HEK293 (cell line): Measurements from ENCODE around the gene GSTT4.
"Not testable (repeated sequence)": the region's sequence is repeated elsewhere in the genome, so short reads cannot be mapped to it uniquely, and the experiment has no call there.

Experiments
- CTCF ChIA-PET: fragments of 350-600 bp; formaldehyde crosslinking; extraction: SDS; loops from one replicate; lab custom pipeline; 2021; ENCODE audit warnings: antibody characterized with exemption; lab: Yijun Ruan, JAX
- POLR2A ChIA-PET: fragments of 300-600 bp; formaldehyde crosslinking; extraction: SDS; loops from one replicate; lab custom pipeline; 2020; ENCODE audit warnings: antibody characterized with exemption, inconsistent platforms; lab: Yijun Ruan, JAX
- H3K27ac ChIP-seq: fragments of 200-500 bp; sonication (Bioruptor generic); 2 replicates; pipeline ENCODE4 v1.5.1; 2014; ENCODE audit warnings: low read depth, low read length, control low read depth, inconsistent platforms; ENCODE audit errors: extremely low read depth
- H3K36me3 ChIP-seq, 2 experiments: fragments of 200-500 bp in 1 of 2; sonication (Bioruptor generic) in 1 of 2; 1 replicate in 1 of 2; 2 replicates in 1 of 2; pipeline ENCODE4 v1.5.1; 2014 to 2017; ENCODE audit warnings: inconsistent platforms in 2 of 2, low read length in 2 of 2; ENCODE audit not compliant: control insufficient read depth in 2 of 2, insufficient read depth in 1 of 2
- H3K4me1 ChIP-seq: fragments of 200-500 bp; sonication (Bioruptor generic); 2 replicates; pipeline ENCODE4 v1.5.1; 2014; ENCODE audit warnings: mild to moderate bottlenecking, low read length, inconsistent platforms; ENCODE audit not compliant: control insufficient read depth, insufficient read depth
- H3K4me3 ChIP-seq: 2 replicates; pipeline ENCODE4 v1.5.1; 2011; ENCODE audit warnings: low read depth, mild to moderate bottlenecking, control low read depth, low read length, moderate library complexity
- H3K9me3 ChIP-seq: fragments of 200-500 bp; sonication (Bioruptor generic); 2 replicates; pipeline ENCODE4 v1.5.1; 2014; ENCODE audit warnings: low read depth, low read length, inconsistent platforms; ENCODE audit not compliant: control insufficient read depth, insufficient read depth
- ZBTB7A ChIP-seq: fragments of 450-650 bp; formaldehyde crosslinking; IDR thresholded peaks from 2 replicates; pipeline ENCODE4 v1.5.1; 2016; ENCODE audit warnings: low read depth, missing biosample characterization, missing genetic modification characterization
- ZNF146 ChIP-seq: fragments of 450-650 bp; formaldehyde crosslinking; IDR thresholded peaks from 2 replicates; pipeline ENCODE4 v1.5.1; 2016; ENCODE audit warnings: missing biosample characterization, missing genetic modification characterization
- ZNF18 ChIP-seq: fragments of 450-650 bp; formaldehyde crosslinking; IDR thresholded peaks from 2 replicates; pipeline ENCODE4 v1.5.1; 2016; ENCODE audit warnings: missing biosample characterization, missing genetic modification characterization
- ZNF184 ChIP-seq: fragments of 450-650 bp; IDR thresholded peaks from 2 replicates; pipeline ENCODE4 v1.5.1; 2018; ENCODE audit warnings: missing biosample characterization, mild to moderate bottlenecking, missing genetic modification characterization
- ZNF221 ChIP-seq: fragments of 450-650 bp; formaldehyde crosslinking; IDR thresholded peaks from 2 replicates; pipeline ENCODE4 v1.5.1; 2017; ENCODE audit warnings: missing biosample characterization, missing genetic modification characterization, borderline replicate concordance
- ZNF324 ChIP-seq: fragments of 450-650 bp; formaldehyde crosslinking; IDR thresholded peaks from 2 replicates; pipeline ENCODE4 v1.5.1; 2016; ENCODE audit warnings: missing biosample characterization, missing genetic modification characterization
- ZNF350 ChIP-seq: fragments of 450-650 bp; formaldehyde crosslinking; IDR thresholded peaks from 2 replicates; pipeline ENCODE4 v1.5.0; 2017; ENCODE audit warnings: missing biosample characterization, mild to moderate bottlenecking, missing genetic modification characterization
- ZNF548 ChIP-seq: fragments of 450-650 bp; formaldehyde crosslinking; IDR thresholded peaks from 2 replicates; pipeline ENCODE4 v1.5.1; 2016; ENCODE audit warnings: missing biosample characterization, missing genetic modification characterization
- ZNF571 ChIP-seq: fragments of 450-650 bp; formaldehyde crosslinking; IDR thresholded peaks from 2 replicates; pipeline ENCODE4 v1.5.0; 2017; ENCODE audit warnings: missing biosample characterization, missing genetic modification characterization
- ZNF658 ChIP-seq: fragments of 450-650 bp; formaldehyde crosslinking; IDR thresholded peaks from 2 replicates; pipeline ENCODE4; 2016; ENCODE audit warnings: missing biosample characterization, missing genetic modification characterization
- ZSCAN30 ChIP-seq: fragments of 450-650 bp; IDR thresholded peaks from 2 replicates; pipeline ENCODE4 v1.5.1; 2018; ENCODE audit warnings: missing biosample characterization, mild to moderate bottlenecking, missing genetic modification characterization, moderate library complexity
- TF ChIP-seq, protein P1 (sequence below): fragments of 450-650 bp; formaldehyde crosslinking; IDR thresholded peaks from 2 replicates; pipeline ENCODE4 v1.5.1; 2016; ENCODE audit warnings: missing biosample characterization, missing genetic modification characterization, borderline replicate concordance
- TF ChIP-seq, protein P2 (sequence below): fragments of 450-650 bp; formaldehyde crosslinking; IDR thresholded peaks from 2 replicates; pipeline ENCODE4 v1.5.1; 2016; ENCODE audit warnings: missing biosample characterization, missing genetic modification characterization
- TF ChIP-seq, protein P3 (sequence below): fragments of 450-650 bp; formaldehyde crosslinking; IDR thresholded peaks from 2 replicates; pipeline ENCODE4 v1.5.1; 2017; ENCODE audit warnings: missing biosample characterization, missing genetic modification characterization
- TF ChIP-seq, protein P4 (sequence below): fragments of 450-650 bp; formaldehyde crosslinking; IDR thresholded peaks from 2 replicates; pipeline ENCODE4 v1.5.1; 2016; ENCODE audit warnings: missing biosample characterization, missing genetic modification characterization
- TF ChIP-seq, protein P5 (sequence below): fragments of 450-650 bp; formaldehyde crosslinking; IDR thresholded peaks from 2 replicates; pipeline ENCODE4 v1.5.1; 2016; ENCODE audit warnings: missing biosample characterization, missing genetic modification characterization, borderline replicate concordance

The GSTT4 gene

DNA sequence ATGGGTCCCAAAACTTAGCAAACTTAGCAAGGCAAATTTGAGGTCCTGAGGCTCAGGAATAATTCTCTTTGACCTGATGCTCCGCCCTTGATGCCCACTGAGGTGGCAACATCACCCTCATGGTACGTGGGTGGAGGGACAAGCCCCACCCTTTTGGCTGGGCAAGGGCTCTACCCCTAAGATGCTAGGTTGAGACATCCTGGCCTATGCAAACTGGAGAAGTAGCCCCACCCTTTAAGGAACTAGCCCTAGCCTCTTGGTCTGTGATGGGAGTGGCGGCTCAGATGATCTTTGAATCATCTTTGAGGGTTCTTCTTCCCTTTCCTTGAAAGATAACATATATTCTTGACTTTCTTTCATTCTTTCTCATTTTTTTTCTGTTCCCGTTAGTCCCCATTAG, 38.7 kb upstream of the GSTT4 start (continued):
- TF ChIP-seq ZNF324 (tag by site-specific recombination) (no peak), ZSCAN30 (no peak), ZBTB7A (no peak), ZNF184 (tag by site-specific recombination) (no peak), ZNF18 (tag by site-specific recombination) (no peak)

- POLR2A ChIA-PET, H3K4me1 ChIP-seq: not testable (repeated sequence)
- peaks cover 27 to 97% of the 10 kb centered on the region in 2 experiments for H3K36me3 ChIP-seq
These were observed 38.2 kb upstream of the GSTT4 start for GRCh38 chr22:24043465-24043864.

GRCh38 chr22:24040946-24041345, 35.7 kb upstream of the GSTT4 start:
- POLR2A ChIA-PET, result no interaction called here
- peaks cover 35 to 87% of the 10 kb centered on the region in 2 experiments for H3K36me3 ChIP-seq
- H3K4me3 ChIP-seq, result no peak overlapping the region
- H3K27ac ChIP-seq, result no peak overlapping the region
- CTCF ChIA-PET, result interaction anchor here (0.9 to 1.3 kb wide), 2 partner anchors 40 to 134 kb away, joined by 3 to 4 read pairs; no protein-coding TSS in a partner anchor
- H3K9me3 ChIP-seq, result no peaks in the 10 kb centered on the region
- no peaks in the 10 kb centered on the region for H3K4me1 ChIP-seq
- TF ChIP-seq ZNF146 (tag by site-specific recombination) (no peak), ZNF571 (tag by site-specific recombination) (no peak), ZNF350 (tag by site-specific recombination) (no peak), ZNF658 (no peak), ZNF221 (tag by site-specific recombination) (no peak), ZNF548 (no peak)
- TF ChIP-seq, protein P1, sequence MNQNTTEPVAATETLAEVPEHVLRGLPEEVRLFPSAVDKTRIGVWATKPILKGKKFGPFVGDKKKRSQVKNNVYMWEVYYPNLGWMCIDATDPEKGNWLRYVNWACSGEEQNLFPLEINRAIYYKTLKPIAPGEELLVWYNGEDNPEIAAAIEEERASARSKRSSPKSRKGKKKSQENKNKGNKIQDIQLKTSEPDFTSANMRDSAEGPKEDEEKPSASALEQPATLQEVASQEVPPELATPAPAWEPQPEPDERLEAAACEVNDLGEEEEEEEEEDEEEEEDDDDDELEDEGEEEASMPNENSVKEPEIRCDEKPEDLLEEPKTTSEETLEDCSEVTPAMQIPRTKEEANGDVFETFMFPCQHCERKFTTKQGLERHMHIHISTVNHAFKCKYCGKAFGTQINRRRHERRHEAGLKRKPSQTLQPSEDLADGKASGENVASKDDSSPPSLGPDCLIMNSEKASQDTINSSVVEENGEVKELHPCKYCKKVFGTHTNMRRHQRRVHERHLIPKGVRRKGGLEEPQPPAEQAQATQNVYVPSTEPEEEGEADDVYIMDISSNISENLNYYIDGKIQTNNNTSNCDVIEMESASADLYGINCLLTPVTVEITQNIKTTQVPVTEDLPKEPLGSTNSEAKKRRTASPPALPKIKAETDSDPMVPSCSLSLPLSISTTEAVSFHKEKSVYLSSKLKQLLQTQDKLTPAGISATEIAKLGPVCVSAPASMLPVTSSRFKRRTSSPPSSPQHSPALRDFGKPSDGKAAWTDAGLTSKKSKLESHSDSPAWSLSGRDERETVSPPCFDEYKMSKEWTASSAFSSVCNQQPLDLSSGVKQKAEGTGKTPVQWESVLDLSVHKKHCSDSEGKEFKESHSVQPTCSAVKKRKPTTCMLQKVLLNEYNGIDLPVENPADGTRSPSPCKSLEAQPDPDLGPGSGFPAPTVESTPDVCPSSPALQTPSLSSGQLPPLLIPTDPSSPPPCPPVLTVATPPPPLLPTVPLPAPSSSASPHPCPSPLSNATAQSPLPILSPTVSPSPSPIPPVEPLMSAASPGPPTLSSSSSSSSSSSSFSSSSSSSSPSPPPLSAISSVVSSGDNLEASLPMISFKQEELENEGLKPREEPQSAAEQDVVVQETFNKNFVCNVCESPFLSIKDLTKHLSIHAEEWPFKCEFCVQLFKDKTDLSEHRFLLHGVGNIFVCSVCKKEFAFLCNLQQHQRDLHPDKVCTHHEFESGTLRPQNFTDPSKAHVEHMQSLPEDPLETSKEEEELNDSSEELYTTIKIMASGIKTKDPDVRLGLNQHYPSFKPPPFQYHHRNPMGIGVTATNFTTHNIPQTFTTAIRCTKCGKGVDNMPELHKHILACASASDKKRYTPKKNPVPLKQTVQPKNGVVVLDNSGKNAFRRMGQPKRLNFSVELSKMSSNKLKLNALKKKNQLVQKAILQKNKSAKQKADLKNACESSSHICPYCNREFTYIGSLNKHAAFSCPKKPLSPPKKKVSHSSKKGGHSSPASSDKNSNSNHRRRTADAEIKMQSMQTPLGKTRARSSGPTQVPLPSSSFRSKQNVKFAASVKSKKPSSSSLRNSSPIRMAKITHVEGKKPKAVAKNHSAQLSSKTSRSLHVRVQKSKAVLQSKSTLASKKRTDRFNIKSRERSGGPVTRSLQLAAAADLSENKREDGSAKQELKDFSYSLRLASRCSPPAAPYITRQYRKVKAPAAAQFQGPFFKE (tag by site-specific recombination), result no peak
- TF ChIP-seq, protein P2, sequence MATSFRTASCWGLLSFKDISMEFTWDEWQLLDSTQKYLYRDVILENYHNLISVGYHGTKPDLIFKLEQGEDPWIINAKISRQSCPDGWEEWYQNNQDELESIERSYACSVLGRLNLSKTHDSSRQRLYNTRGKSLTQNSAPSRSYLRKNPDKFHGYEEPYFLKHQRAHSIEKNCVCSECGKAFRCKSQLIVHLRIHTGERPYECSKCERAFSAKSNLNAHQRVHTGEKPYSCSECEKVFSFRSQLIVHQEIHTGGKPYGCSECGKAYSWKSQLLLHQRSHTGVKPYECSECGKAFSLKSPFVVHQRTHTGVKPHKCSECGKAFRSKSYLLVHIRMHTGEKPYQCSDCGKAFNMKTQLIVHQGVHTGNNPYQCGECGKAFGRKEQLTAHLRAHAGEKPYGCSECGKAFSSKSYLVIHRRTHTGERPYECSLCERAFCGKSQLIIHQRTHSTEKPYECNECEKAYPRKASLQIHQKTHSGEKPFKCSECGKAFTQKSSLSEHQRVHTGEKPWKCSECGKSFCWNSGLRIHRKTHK (tag by site-specific recombination), result no peak
- TF ChIP-seq, protein P3, sequence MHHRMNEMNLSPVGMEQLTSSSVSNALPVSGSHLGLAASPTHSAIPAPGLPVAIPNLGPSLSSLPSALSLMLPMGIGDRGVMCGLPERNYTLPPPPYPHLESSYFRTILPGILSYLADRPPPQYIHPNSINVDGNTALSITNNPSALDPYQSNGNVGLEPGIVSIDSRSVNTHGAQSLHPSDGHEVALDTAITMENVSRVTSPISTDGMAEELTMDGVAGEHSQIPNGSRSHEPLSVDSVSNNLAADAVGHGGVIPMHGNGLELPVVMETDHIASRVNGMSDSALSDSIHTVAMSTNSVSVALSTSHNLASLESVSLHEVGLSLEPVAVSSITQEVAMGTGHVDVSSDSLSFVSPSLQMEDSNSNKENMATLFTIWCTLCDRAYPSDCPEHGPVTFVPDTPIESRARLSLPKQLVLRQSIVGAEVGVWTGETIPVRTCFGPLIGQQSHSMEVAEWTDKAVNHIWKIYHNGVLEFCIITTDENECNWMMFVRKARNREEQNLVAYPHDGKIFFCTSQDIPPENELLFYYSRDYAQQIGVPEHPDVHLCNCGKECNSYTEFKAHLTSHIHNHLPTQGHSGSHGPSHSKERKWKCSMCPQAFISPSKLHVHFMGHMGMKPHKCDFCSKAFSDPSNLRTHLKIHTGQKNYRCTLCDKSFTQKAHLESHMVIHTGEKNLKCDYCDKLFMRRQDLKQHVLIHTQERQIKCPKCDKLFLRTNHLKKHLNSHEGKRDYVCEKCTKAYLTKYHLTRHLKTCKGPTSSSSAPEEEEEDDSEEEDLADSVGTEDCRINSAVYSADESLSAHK (tag by site-specific recombination), result no peak
- TF ChIP-seq, protein P4, sequence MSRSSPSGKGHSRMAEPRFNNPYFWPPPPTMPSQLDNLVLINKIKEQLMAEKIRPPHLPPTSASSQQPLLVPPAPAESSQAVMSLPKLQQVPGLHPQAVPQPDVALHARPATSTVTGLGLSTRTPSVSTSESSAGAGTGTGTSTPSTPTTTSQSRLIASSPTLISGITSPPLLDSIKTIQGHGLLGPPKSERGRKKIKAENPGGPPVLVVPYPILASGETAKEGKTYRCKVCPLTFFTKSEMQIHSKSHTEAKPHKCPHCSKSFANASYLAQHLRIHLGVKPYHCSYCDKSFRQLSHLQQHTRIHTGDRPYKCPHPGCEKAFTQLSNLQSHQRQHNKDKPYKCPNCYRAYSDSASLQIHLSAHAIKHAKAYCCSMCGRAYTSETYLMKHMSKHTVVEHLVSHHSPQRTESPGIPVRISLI (tag by site-specific recombination), result no peak
- TF ChIP-seq, protein P5, sequence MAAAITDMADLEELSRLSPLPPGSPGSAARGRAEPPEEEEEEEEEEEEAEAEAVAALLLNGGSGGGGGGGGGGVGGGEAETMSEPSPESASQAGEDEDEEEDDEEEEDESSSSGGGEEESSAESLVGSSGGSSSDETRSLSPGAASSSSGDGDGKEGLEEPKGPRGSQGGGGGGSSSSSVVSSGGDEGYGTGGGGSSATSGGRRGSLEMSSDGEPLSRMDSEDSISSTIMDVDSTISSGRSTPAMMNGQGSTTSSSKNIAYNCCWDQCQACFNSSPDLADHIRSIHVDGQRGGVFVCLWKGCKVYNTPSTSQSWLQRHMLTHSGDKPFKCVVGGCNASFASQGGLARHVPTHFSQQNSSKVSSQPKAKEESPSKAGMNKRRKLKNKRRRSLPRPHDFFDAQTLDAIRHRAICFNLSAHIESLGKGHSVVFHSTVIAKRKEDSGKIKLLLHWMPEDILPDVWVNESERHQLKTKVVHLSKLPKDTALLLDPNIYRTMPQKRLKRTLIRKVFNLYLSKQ (tag by site-specific recombination), result no peak

More at GRCh38 chr22:24043465-24043864, 38.2 kb upstream of the GSTT4 start:
- H3K9me3 ChIP-seq, H3K27ac ChIP-seq, H3K4me3 ChIP-seq: not testable (repeated sequence)
- CTCF ChIA-PET, result interaction anchor here (0.7 kb wide), 1 partner anchor 144 kb away, joined by 3 read pairs; no protein-coding TSS in a partner anchor
